ENCODE measurements around the gene COPS7A.

Gene COPS7A

GRCh38 chr12:6768990-6769389, 45.1 kb downstream of the COPS7A start:
- DNase-seq (ENCODE audit: extremely low read depth in 1 of 2, low read depth in 1 of 2): no peak

DNA sequence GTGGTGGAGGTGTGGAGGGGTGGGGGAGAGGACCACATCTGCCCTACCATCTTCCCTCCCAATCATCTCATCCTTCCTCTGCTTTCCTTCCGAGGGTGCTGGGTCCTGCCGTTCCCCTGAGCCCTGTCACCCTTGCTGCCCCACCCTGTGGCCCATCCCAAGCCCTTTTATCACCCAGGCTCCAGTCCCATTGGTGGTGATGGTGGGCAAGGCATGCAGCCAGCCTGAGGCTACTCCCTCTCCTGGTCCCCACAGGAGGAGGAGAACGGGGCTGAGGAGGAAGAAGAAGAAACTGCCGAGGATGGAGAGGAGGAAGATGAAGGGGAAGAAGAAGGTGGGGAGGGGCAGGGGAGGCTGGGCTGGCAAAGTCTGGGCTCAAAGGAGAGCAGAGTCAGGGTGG, 45.8 kb downstream of the COPS7A start:
- no peak for DNase-seq (ENCODE audit: extremely low read depth in 1 of 2, low read depth in 1 of 2)

DNA sequence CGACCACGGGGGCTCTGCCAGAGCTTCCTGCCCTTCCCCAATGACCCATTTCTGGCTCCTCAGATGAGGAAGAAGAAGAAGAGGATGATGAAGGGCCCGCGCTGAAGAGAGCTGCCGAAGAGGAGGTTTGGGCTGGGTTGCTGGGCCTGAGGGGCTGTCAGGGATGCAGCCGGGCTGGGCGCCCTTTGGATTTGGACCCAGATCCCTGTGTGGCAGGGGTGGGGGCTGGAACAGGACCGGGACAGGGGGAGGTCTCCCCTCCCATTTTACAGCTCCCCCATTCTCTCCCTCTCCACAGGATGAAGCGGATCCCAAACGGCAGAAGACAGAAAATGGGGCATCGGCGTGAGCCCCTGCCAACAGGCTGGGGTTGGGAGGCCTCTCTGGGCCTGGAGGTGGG, 46.2 kb downstream of the COPS7A start:
- DNase-seq (ENCODE audit: extremely low read depth in 1 of 2, low read depth in 1 of 2): no peak

- DNase-seq (ENCODE audit: extremely low read depth in 1 of 2, low read depth in 1 of 2): no peak
These were observed 46.8 kb downstream of the COPS7A start for GRCh38 chr12:6770600-6770999.

DNA sequence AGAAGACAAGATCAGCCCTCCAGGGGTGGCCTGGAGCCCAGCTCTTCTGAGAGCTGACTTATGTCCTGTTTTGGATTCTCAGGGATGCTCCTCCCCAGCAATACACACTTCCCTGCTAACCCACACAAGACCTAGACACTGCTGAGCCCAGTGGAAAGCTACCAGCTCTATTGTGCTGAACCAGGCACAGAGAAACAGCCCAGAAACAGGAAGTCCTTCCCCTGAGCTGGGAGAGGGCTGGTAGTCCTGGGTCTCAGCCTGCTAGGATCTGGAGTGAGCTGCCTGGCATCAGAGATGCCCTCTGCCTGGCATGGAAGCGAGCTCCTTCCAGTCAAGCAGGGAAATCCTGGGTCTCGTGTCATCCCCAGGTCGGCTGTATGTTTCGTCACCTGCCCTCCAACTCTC, 47.2 kb downstream of the COPS7A start:
- DNase-seq (ENCODE audit: extremely low read depth in 1 of 2, low read depth in 1 of 2): no peak

GRCh38 chr12:6771509-6772330, 47.9 kb downstream of the COPS7A start:
- DNase-seq (ENCODE audit: extremely low read depth in 1 of 2, low read depth in 1 of 2): no peak

- no peak for DNase-seq (ENCODE audit: extremely low read depth in 1 of 2, low read depth in 1 of 2)
These were observed 48.5 kb downstream of the COPS7A start, which contains the start of gene LAG3 for GRCh38 chr12:6772331-6772695. Gene LAG3, plus strand, starts transcription at chr12:6772520. Its CDS starts 333 bp downstream, at chr12:6772853.

GRCh38 chr12:6772726-6773589, 49.1 kb downstream of the COPS7A start:
- DNase-seq (ENCODE audit: extremely low read depth in 1 of 2, low read depth in 1 of 2): no peak

GRCh38 chr12:6773590-6774351, 49.9 kb downstream of the COPS7A start:
- DNase-seq (ENCODE audit: extremely low read depth in 1 of 2, low read depth in 1 of 2): no peak

DNA sequence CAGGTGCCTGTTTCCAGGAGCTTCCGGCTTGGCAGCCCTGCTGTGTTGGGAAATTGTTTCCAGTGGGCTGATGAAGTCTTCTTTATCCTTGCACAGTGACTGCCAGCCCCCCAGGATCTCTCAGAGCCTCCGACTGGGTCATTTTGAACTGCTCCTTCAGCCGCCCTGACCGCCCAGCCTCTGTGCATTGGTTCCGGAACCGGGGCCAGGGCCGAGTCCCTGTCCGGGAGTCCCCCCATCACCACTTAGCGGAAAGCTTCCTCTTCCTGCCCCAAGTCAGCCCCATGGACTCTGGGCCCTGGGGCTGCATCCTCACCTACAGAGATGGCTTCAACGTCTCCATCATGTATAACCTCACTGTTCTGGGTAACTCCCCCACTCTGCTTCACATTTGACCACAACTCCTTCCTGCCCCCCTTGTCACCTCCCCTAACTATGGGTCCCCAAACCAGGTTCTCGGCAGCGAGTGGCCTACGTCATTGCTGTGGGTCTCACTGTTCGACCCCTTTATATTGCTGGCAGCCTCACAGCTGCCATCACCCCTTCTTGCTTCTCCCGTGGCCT, 50.7 kb downstream of the COPS7A start:
- DNase-seq (ENCODE audit: extremely low read depth in 1 of 2, low read depth in 1 of 2): no peak

DNA sequence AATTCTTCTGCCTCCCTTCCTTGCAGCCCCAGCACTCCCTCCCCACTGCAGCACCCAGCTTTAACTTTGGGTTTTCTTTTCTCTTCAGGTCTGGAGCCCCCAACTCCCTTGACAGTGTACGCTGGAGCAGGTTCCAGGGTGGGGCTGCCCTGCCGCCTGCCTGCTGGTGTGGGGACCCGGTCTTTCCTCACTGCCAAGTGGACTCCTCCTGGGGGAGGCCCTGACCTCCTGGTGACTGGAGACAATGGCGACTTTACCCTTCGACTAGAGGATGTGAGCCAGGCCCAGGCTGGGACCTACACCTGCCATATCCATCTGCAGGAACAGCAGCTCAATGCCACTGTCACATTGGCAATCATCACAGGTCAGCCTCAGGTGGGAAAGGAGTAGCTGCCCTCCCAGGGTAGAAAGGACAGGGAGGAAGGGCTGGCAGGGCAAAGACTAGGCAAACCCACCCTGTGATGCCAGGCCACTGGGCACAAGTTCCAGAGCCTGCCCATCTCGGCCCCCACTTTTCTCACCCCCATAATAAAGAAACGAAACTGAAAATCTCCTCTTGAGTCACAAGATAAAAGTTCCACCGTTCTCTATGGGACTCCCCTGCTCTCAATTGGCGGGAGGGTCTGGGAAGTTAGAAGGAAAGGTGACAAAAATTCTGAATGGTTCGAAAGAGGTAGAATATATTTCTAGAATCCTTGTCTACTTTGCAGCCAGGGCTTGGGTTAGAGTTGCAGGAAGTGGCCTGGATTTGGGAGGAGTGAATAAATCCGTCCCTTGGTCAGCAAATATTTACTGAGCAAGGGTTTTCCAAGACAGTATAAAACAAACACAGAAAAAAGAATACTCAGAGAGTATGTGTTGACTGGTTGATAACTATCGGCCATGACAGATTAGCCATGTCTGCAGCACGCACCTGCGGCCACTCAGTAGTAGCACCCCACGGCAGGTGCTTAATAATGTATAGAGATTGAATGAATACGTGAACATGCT, 51.6 kb downstream of the COPS7A start:
- no peak for DNase-seq (ENCODE audit: extremely low read depth in 1 of 2, low read depth in 1 of 2)

GRCh38 chr12:6777386-6777785, 53.5 kb downstream of the COPS7A start:
- DNase-seq (ENCODE audit: extremely low read depth in 1 of 2, low read depth in 1 of 2): no peak

DNA sequence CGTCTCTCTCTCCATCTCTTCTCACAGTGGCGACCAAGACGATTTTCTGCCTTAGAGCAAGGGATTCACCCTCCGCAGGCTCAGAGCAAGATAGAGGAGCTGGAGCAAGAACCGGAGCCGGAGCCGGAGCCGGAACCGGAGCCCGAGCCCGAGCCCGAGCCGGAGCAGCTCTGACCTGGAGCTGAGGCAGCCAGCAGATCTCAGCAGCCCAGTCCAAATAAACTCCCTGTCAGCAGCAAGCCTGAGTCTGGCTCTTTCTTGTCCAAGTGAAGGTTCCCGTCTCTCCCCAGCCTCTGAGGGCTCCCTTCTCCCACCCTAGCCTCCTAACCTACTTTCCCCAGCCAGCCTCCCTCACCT, 54.3 kb downstream of the COPS7A start:
- DNase-seq (ENCODE audit: extremely low read depth in 1 of 2, low read depth in 1 of 2): no peak

DNA sequence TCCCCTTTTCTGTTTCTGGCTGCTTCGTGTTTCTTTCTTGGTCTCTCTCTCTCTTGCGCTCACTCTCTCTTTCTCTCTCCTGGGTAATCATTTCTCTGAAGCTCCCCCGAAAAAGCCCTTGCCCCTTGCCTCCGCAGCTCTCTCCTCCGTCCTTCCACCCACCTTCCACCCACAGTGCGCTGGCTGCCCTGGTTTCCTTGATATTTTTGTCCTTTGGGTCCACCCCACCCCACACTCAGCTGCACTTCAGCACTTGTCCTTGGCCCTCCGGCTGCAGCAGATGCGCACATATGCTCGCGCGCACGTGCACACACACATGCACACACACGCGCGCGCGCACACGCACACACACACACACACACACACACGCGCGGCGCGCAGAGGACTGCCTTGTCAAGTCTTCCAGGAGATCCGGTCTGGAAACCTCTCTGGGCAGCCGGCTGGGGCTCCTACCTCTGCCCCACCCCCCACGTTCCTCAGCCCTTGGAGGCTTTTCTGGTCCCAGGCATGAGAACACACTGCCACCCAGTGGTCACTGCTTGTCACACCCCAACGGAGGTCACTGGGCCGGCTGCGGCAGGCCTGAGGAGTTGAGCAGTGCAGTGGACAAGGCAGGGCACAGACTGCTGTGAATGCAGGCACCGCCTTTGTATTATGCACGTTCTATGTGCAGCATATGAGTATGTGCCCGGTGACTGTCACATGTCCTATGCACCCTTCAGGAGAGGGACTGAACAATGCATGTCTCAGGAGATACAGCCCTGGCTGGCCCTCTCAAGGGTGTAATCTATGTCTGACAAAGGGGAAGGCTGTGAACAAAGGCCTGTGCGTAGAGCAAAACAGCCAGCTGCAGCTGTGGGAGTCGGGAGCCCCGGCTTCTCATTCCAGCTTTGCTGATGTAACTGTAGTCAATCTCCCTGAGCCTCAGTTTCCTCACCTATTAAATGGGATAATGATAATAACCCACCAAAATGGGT, 55.0 kb downstream of the COPS7A start:
- DNase-seq (ENCODE audit: extremely low read depth in 1 of 2, low read depth in 1 of 2): peak; percentile 74 to 81

GRCh38 chr12:6779708-6780432, 56.0 kb downstream of the COPS7A start:
- DNase-seq (ENCODE audit: extremely low read depth in 1 of 2, low read depth in 1 of 2): no peak

DNA sequence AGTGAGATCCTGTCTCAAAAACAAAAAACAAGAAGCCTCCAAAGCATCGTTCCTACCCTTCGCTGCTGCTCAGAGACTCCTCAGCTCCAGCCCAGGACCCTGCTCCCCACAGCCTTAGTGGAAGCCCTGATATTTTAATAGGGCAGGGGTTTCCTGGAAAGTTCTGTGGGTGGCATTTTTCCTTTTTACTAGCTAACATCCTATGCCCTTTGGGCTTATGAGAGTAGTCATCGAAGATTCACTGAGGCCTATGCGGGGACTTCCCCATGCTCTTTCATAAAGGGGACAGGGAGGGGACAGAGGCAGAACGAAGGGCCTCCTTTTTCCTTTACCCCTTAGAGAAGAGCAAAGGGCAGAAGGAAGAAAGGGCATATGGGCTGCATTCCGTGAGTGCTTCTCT, 56.7 kb downstream of the COPS7A start:
- DNase-seq (ENCODE audit: extremely low read depth in 1 of 2, low read depth in 1 of 2): no peak

Measured in activated CD8-positive, alpha-beta memory T cell treated with anti-CD3 and anti-CD28 coated beads for 1 hour (primary cell).